IPS-NIHi11 (cell line): ENCODE results near the gene SGTB.
"Not testable (repeated sequence)": the region's sequence is repeated elsewhere in the genome, so short reads cannot be mapped to it uniquely, and the experiment has no call there.

Experiments used
- DNase-seq: peaks from one replicate; pipeline ENCODE4 v3.0.0; 2012; ENCODE audit warnings: mixed read lengths, low spot score

Gene SGTB

DNA sequence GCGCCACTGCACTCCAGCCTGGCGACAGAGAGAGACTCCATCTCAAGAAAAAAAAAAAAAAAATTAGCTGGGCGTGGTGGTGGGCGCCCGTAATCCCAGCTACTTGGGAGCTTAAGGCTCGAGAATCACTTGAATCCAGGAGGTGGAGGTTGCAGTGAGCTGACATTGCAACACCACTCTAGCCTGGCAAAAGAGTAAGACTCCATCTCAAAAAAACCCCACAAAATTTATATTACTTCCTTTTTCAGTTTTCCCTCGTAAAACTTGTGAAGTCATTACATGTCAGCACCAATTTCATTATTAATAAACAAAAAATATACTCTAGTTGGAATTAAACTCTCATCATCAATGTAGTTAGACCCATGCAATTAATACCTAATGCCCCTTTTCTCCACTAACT is 53.2 kb downstream of the SGTB start:
- DNase-seq = no peak

DNA sequence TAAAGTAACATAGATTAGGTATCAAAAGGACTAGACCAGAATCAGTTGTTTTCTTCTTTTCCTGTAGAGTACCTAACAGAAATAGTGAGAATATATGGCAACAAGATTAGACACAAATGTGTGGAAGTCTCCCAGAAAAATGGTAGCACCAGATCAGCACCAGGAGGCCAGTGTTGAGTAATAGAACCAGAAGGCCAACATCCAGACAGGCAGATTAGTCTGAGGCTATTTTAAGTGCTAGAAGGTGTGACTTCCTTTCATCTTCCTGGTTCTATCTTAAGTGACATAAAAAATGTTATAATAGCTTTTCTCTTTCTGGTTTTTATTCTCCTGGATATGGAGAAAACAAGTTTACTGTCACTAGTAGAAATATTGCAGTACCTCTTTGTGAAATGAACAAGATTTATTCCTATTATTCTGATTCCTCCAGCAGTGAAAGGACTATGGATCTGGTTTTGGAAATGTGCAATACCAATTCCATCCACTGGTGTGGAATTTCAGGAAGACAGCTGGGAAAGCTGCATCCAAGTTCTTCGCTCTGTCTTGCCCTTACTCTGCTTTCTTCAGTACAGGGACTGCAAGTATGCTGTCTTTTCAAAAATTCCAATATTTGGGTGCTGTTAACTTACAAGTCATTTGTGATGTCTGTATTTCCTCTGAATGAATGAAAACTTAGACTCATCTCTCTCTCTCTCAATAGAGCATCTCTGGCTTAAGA is 57.9 kb downstream of the SGTB start:
- peak; percentile 39 for DNase-seq

DNA sequence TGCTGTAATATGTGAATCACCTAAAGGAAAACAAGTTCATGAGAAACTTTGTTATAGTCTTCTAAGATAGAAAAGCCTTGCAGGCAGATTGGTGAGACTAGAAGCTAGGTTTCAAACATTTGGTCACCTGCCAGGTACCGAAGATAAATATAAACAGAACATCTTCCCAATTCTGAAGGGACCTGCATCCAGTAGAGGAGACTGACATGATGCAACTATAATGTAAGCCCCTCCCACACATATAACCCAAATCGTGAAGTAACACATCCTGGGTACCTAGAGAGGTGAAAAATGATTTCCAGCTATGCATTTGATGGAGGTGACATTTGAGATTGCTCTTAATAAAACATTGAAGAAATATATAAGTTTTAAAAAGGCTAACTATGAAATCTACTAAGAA is 67.2 kb downstream of the SGTB start:
- DNase-seq = no peak

GRCh38 chr5:65651144-65651543 is 70.8 kb downstream of the SGTB start:
- no peak for DNase-seq

GRCh38 chr5:65647941-65648340 is 74.0 kb downstream of the SGTB start:
- peak; percentile 16 for DNase-seq

GRCh38 chr5:65646938-65647337 is 75.0 kb downstream of the SGTB start:
- DNase-seq = no peak

GRCh38 chr5:65640240-65640639 is 81.7 kb downstream of the SGTB start:
- no peak for DNase-seq

DNA sequence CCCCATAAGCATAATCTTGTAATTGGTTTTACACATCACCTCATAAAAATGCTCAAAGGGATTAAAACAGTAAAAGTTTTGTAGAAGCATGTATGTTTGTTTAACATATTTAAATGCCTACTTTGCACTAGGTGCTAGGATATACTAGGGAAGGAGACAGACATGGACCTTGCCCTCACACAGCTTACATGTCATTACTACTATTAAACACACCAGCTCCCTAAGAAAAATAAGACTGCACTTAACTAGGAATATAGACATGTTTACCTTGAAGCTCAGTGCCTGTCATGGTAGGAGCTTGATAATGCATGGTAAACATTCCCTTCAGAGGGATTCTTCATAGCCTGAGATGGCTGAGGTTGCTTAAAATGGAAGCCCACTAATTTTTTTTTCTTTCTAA is 90.9 kb downstream of the SGTB start:
- DNase-seq = no peak

GRCh38 chr5:65625743-65626142 is 96.2 kb downstream of the SGTB start:
- DNase-seq = no peak

DNA sequence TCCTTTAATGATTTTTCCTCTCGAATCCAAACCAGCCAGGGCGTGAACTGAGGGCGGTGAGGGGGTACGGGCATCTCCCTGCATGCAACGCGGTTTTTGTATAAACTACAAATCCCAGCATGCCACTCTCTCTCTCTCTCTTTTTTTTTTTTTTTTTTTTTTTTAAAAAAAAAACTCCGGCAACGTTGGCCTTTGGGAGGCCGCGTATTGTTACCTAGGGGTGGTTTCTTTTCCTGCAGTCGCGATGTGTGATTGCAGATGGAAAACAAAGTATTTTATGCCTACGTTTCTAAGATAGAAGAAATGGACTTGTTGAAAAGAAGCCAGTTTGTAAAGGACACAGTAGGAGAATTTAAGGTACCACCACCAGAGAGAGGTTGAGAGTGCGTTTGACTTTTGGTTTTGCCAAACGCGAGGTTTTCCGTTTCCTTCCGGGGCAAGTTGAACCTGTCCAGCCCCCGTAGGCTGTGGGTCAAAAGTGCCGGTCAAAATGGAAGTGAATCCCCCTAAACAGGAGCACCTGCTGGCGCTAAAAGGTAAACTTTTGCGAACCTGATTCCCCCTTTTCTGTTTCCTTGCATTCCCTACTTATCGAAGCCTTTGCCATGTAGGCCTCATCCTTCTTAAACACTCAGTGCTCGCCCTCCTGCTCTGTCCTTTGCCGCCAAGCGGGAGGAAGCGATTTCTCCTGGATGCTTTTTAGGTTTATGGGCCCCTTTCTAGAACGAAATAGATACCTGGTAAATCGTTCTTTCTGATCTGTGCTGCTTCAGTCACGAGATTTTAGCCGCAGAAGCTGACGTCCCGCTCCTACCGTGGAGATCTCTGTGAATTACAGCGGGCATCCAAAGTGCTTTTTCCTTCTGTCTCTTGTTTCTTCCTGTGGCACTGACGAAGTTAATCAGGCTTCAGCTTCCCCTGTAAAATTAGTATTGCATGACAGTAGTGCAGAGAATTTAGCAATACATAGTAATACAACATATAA is 97.0 kb downstream of the SGTB start, which contains the start of the genes SHLD3 and TRAPPC13:
SHLD3 (plus strand) TSS at position 457 of the 985 bp plus-strand sequence. CDS start 4,561 bp downstream, outside the sequence.
TRAPPC13 (plus strand) TSS at position 457 of the 985 bp plus-strand sequence; CDS start at position 491, 34 bp downstream.
- peak; percentile 72 for DNase-seq

DNA sequence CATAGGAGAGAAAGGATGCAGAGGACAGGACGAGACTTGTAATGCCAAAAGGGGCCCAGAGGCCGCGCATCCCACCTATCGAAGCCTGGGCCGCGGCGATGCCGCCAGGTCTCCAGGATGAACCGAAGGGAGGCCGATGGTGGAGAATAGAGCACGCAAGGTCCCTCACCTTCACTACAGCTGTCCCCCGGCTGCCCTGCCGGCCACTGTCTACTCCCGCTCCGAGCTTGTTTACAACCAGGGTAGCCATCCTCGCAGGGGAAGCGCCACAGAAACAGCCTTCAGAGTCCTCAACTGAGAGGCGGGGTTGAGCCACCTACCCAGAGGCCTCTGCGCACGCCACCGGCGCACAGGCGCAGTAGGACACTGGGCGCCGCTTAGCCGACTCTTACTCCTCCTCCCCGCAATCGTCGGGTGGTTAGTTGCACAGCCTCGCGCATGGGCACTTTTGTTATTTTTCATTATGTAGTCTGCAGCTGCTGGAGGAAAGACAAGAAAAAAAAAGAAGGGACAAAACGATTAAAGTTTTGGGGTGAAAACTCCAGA is 97.8 kb downstream of the SGTB start, which contains the start of gene TRIM23:
TRIM23 (minus strand) TSS at position 309 of the 546 bp plus-strand sequence; CDS start at position 250, 59 bp downstream.
- peak; percentile 87 for DNase-seq

- no peak for DNase-seq
Measured at GRCh38 chr5:65623482-65623881, 98.4 kb downstream of the SGTB start.

DNA sequence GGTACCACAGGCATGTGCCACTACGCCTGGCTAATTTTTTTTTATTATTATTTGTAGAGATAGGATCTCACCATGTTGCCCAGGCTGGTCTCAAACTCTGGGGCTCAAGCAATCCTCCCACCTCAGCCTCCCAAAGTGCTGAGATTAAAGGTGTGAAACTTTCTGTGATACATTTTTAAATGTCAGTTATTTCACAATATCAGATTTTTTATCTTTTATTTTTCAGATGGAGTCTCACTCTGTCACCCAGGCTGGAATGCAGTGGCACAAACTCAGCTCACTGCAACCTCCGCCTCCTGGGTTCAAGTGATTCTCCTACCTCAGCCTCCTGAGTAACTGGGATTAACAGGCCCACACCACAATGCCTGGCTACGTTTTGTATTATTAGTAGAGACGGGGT is 99.9 kb downstream of the SGTB start:
- DNase-seq = not testable (repeated sequence)

- no peak for DNase-seq
Measured at GRCh38 chr5:65620021-65620420, 101.9 kb downstream of the SGTB start.
